ENCODE data around the gene C3orf52.

GRCh38 chr3:112131111-112131510 is 44.9 kb downstream of the C3orf52 start:
- TF ChIP-seq CTCF (IDR thresholded peaks at IDR 0.05) (no peak), POLR2A (IDR thresholded peaks at IDR 0.05) (no peak)
